ENCODE data around the gene ATOX1. TPM values are rescaled to one million over a fixed set of nuclear protein-coding genes. Genes with fewer than 3 reads are reported as not detected.
"Not testable (repeated sequence)": the region's sequence is repeated elsewhere in the genome, so short reads cannot be mapped to it uniquely, and the experiment has no call there.

Gene ATOX1
- total RNA-seq, 1 donor, result 66.6 TPM

GRCh38 chr5:151737431-151737830, 21.0 kb downstream of the ATOX1 start:
- DNase-seq (ENCODE audit: low read depth), result no peak
- H3K4me3 ChIP-seq (ENCODE audit: low read depth, low read length), result no peak overlapping the region
- TF ChIP-seq CTCF (IDR thresholded peaks at IDR 0.05; ENCODE audit: insufficient read depth, low read length), result no peak

DNA sequence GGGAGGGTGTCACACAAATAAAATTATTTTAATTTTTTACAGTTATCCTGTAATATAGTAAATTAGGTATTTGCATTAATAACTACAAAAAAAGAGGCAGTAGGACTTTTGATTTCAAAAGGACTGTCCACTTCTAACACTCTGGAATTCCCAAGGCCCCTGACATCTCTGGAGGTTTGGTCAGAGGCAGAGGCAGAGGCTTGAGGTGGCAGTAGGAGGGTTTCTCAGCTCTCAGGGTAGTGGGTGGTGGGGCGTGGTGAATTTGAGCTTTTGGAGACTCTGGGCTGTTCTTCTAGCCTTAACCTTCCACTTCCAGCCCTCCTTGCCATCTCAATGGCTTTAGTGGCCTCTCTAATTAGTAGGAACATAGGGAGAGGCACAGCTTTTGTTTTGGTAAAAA, 22.8 kb downstream of the ATOX1 start:
- TF ChIP-seq CTCF (IDR thresholded peaks at IDR 0.05; ENCODE audit: insufficient read depth, low read length), result no peak
- H3K4me3 ChIP-seq (ENCODE audit: low read depth, low read length), result no peak overlapping the region
- no peak for DNase-seq (ENCODE audit: low read depth)

- no peak for TF ChIP-seq CTCF (IDR thresholded peaks at IDR 0.05; ENCODE audit: insufficient read depth, low read length)
- DNase-seq (ENCODE audit: low read depth), result no peak
- no peak overlapping the region for H3K4me3 ChIP-seq (ENCODE audit: low read depth, low read length)
These were observed 24.4 kb downstream of the ATOX1 start for GRCh38 chr5:151734064-151734408.

GRCh38 chr5:151733358-151734063, 24.9 kb downstream of the ATOX1 start:
- TF ChIP-seq CTCF (IDR thresholded peaks at IDR 0.05; ENCODE audit: insufficient read depth, low read length), result no peak
- peak; percentile 72 for DNase-seq (ENCODE audit: low read depth)
- H3K4me3 ChIP-seq (ENCODE audit: low read depth, low read length), result no peak overlapping the region

DNA sequence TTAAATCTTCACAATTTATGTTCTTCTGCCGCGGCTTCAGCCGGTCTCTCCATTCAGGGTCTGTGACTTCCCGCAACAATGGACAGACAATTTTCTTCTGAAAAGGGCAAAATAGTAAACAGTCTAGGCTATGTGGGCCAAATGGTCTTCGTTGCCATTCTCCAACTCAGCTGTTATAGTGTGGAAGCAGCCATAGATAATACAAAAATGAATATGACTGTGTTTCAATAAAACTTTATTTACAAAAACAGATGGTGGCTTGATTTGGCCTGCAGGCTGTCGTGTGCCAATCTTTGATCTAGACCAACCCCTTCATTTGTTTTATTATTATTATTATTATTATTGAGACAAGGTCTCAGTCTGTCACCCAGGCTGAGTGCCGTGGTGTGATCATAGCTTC, 28.1 kb downstream of the ATOX1 start:
- DNase-seq (ENCODE audit: low read depth), result no peak
- no peak for TF ChIP-seq CTCF (IDR thresholded peaks at IDR 0.05; ENCODE audit: insufficient read depth, low read length)

GRCh38 chr5:151729597-151729996, 28.8 kb downstream of the ATOX1 start:
- not testable (repeated sequence) for DNase-seq (ENCODE audit: low read depth)

More for the DNA sequence above, 28.1 kb downstream of the ATOX1 start:
- no peak overlapping the region for H3K4me3 ChIP-seq (ENCODE audit: low read depth, low read length)

DNA sequence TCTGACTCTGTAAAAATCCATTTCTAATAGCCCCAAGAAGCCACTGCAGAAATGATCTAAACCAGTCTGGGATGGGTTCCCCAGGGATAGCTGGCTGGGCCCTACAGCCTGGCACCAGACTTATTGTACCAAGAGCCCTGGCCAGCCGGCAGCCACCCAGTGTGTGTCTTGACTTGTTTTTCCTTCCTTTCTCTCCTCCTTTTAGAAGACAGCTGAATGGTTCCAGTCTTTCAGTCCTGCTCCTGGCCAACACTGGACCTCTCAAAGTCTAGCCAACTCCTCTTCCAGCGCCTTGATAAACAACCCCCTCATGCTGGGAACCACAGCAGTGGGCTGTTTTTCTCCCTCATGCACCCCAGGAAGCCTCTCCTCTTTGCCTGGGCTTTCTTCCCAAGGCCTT, 34.1 kb downstream of the ATOX1 start:
- no peak overlapping the region for H3K4me3 ChIP-seq (ENCODE audit: low read depth, low read length)
- DNase-seq (ENCODE audit: low read depth), result no peak
- no peak for TF ChIP-seq CTCF (IDR thresholded peaks at IDR 0.05; ENCODE audit: insufficient read depth, low read length)

More at GRCh38 chr5:151729597-151729996, 28.8 kb downstream of the ATOX1 start:
- not testable (repeated sequence) for H3K4me3 ChIP-seq (ENCODE audit: low read depth, low read length)
